HFF-Myc (cell line): ENCODE data around the gene GPR107.

ENCODE experiments used
- DNase-seq: peaks from one replicate; pipeline ENCODE4 v3.0.0-alpha.2; 2011; ENCODE audit warnings: low read depth; ENCODE audit errors: extremely low read depth
- H3K4me3 ChIP-seq: replicated peaks from 2 replicates; pipeline ENCODE4 v1.5.1; 2011; ENCODE audit warnings: low read depth, mild to moderate bottlenecking, control low read depth, low read length
- TF ChIP-seq, protein P1 (sequence below): IDR thresholded peaks from 2 replicates; pipeline ENCODE4 v1.5.1; 2012; ENCODE audit warnings: mild to moderate bottlenecking, low read depth, low read length, control low read depth; ENCODE audit errors: missing control alignments

GPR107 gene

DNA sequence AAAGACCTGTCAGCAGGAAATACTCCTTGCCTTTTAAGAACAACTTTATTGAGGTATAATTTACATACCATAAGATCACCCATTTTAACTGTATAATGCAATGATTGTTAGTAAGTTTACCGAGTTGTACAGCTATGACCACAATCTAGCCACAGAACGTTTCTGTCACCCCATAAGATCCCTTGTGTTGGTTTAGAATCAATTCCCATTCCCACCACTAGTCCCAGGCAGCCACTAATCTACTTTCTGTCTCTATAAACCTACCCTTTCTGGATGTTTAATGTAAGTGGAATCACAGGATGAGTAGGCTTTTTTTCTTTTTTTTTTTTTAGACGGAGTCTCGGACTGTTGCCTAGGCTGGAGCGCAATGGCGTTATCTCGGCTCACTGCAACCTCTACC, 4.4 kb downstream of the GPR107 start:
- no peak overlapping the region for H3K4me3 ChIP-seq
- no peak for DNase-seq
- TF ChIP-seq, protein P1, sequence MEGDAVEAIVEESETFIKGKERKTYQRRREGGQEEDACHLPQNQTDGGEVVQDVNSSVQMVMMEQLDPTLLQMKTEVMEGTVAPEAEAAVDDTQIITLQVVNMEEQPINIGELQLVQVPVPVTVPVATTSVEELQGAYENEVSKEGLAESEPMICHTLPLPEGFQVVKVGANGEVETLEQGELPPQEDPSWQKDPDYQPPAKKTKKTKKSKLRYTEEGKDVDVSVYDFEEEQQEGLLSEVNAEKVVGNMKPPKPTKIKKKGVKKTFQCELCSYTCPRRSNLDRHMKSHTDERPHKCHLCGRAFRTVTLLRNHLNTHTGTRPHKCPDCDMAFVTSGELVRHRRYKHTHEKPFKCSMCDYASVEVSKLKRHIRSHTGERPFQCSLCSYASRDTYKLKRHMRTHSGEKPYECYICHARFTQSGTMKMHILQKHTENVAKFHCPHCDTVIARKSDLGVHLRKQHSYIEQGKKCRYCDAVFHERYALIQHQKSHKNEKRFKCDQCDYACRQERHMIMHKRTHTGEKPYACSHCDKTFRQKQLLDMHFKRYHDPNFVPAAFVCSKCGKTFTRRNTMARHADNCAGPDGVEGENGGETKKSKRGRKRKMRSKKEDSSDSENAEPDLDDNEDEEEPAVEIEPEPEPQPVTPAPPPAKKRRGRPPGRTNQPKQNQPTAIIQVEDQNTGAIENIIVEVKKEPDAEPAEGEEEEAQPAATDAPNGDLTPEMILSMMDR = peak; percentile 27

DNA sequence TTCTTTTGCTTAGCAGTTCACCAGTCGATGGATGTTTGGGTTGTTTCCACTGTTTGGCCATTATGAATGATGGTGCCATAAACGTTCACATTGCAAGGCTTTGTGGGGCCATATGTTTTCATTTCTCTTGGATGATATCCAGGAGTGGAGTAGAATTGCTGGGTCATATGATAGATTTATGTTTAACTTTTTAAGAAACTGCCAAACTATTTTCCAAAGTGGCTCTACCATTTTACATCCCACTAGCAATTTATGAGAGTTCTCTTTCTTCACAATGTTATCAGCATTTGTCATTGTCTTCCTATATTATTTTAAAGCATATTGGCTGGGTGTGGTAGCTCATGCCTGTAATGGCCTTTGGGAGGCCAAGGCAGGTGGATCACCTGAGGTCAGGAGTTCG, 5.2 kb downstream of the GPR107 start:
- no peak overlapping the region for H3K4me3 ChIP-seq
- DNase-seq = no peak
- TF ChIP-seq, protein P1 = no peak

DNA sequence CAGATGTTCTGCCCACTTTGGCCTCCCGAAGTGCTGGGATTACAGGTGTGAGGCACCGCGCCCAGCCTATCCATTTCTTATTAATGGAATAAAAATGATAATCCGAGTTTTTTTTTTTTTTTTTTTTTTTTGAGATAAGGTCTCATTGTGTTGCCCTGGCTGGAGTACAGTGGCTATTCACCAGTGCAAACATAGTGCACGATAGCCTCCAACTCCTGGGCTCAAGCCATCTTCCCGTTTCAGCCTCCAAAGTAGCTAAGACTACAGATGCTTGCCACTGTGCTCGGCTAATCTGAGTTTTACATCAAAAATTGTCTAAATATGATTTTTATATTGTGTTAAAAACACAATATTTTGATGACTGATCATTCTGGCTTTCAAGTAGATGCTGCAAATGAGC, 6.6 kb downstream of the GPR107 start:
- no peak overlapping the region for H3K4me3 ChIP-seq
- TF ChIP-seq, protein P1 = no peak
- no peak for DNase-seq

DNA sequence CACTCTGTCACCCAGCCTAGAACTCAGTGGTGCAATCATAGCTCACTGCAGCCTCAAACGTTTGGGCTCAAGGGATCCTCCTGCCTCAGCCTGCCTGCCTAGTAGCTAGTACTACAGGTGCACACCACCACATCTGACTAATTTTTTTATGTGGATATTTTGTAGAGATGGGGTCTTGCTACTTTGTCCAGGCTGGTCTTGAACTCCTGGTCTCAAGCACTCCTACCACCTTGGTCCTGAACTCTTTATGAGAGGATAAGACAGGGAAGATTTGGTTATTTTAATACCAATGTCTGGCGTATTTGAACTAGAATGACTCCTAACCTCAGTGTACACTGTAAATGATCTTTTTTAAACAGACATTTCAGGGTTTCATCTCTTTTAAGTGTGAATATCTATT, 9.0 kb downstream of the GPR107 start:
- no peak for DNase-seq
- TF ChIP-seq, protein P1 = no peak

DNA sequence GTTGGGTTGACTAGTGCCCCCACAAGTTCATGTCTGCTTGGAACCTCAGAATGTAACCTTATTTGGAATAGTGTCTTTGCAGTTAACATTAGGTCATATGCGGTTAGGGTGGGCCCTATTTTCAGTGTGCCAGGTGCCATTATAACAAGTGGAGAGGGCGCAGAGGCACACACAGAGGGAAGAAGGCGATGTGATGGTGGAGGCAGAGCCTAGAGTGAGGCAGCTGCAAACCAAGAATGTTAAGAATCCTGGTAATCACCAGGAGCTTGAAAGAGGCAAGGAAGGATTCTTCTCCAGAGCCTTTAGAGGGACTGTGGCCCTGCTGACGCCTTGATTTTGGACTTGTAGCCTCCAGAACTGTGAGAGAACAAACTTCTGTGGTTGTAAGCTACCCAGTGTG, 10.9 kb downstream of the GPR107 start:
- DNase-seq = no peak
- H3K4me3 ChIP-seq = no peak overlapping the region
- TF ChIP-seq, protein P1 = no peak

More for the DNA sequence above, 9.0 kb downstream of the GPR107 start:
- H3K4me3 ChIP-seq = no peak overlapping the region

DNA sequence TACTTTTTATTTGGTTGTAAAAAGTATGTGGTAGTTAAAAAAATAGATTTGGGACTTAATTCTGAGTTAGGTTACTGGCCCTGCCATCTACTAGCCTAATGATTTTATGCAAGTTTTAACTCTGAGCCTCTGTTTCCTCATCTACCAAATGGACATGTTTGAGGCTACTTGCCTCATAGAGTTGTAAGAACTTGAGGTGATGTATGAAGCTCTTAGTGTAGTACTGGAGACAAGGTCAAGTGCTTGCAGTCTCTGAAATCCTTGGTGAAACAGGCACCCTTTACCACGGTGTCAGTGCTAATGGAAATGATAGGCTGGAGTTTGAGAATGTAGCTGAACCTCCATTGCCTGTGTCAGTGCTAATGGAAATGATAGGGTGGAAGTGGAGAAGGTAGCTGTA, 15.3 kb downstream of the GPR107 start:
- TF ChIP-seq, protein P1 = no peak
- DNase-seq = no peak
- H3K4me3 ChIP-seq = no peak overlapping the region

DNA sequence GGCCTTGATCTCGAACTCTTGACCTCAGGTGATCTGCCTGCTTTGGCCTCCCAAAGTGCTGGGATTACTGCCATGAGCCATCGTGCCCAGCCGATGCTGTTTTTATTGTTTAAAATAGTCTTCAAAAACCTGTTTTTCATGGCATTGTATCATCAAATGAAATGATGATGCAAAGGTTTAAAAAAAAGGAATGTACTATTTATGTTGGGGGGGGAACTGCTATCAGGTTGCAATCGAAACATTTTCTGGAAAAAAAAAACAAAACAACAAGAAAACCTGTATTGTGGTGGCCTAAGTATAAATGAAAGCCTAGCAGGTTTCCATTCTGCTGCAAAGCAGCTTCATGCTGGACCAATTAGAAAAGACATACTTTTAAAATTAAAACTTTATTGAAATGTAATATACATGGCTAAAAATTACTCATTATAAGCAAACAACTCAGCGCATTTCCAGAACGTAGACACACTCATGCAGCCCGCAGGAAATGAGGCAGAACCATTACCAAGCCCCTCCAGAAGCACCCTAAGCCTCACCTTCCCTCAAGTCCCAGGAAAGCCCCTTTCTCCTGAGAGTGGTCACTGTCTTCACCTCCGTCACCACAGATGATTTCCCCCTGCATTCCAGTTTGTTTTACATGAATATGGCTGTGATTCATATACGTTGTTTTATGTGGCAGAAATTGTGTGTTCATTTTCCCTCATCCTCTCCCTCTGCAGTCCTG, 19.0 kb downstream of the GPR107 start:
- DNase-seq = no peak
- TF ChIP-seq, protein P1 = no peak
- H3K4me3 ChIP-seq = no peak overlapping the region
